T-helper 2 cell treated with Interferon-gamma antibody and Interleukin-4, amounts not matched to agents 100 ng/mL and 5 ng/mL, for 36 hours (primary cell): ENCODE measurements around the gene DYNC1I2. TPM values are rescaled to one million over a fixed set of nuclear protein-coding genes. Genes with fewer than 3 reads are reported as not detected.
"Not testable (repeated sequence)": the region's sequence is repeated elsewhere in the genome, so short reads cannot be mapped to it uniquely, and the experiment has no call there.

Source experiments
- intact Hi-C: fragments of 100-400 bp; cut with micrococcal nuclease; formaldehyde crosslinking; loops from one replicate; pipeline ENCODE4 v1.15.1; 2023
- total RNA-seq: library from RNA; stranded (reverse); gene quantifications from 2 replicates; pipeline ENCODE4 v1.2.3, GENCODE V29; 2022

DYNC1I2 gene
- total RNA-seq, 1 donor from 2014 or later = 59.3 TPM

DNA sequence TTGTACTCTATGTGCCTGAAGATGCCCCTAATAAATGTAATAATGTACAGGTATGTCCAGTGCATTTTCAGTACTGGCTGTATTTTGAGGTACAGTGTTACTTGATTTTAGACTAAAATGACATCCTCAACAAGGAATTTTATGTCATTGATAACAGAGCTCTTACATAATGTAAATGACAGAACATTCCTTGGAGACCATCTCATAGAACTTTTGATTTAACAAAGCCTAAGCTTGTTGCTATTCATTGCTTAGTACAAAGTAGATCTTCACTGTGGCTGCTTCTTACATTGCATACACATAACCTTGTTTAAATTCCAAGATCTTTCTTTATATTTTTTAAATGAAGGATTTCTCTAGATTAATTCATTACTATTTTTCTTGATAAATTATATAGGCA is 24.1 kb downstream of the DYNC1I2 start:
- intact Hi-C loops = no loop called here

DNA sequence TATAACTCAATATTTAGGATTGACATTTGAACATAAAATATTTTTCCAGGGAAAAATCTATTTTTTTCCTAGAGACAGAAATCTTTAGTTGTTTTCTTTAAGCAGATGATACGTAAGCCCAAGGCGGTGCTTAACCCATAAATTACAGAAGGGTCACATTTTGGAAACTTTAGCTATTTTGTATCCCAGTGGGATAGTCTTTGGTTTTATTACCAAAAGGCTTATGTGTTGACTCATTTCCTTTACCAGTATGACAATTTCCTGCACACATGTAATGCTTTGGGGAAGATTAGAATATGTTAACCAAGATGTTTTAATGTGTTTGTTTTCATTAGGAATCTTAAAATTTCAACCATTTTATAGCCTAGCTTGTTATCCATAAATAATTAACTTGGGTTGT is 24.8 kb downstream of the DYNC1I2 start:
- intact Hi-C loops = no loop called here

DNA sequence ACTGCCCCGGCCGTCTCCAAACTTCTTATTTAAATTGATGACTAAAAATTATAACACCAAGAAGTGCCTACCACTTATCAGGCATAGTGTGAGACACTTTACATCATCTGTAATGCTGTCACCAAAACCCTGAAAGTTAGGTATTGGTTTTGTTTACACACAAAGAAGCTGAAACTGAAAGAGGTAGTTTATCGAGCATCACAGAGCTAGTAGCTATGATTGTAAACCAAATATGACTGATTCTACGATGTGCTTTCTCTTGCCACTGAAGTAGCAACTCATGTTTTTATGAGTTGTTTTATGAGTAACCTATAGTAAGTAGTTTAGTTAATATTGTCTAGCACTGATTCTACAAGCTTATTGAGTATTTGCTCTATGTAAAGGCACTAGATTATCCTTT is 31.5 kb downstream of the DYNC1I2 start:
- intact Hi-C loops = no loop called here

DNA sequence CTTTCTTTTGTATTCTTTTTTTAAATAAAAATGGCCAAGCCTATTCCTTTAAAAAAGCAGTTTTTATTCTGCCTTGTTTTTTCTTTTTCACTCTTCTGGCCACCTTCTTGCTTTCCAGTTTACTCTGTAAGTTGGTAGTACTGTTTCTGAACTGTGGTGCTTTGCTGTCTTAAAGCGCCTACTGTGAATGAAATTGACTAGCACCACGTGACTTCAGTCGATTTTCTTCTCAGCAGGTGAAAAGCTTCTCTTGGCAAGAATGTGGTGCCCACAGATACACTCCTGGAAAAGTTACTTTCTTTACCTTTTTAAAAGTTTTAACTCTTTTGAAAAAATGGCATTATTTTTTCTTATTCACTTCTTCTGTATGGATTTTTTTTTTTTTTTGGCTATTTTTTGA is 32.4 kb downstream of the DYNC1I2 start:
- intact Hi-C loops = no loop called here

DNA sequence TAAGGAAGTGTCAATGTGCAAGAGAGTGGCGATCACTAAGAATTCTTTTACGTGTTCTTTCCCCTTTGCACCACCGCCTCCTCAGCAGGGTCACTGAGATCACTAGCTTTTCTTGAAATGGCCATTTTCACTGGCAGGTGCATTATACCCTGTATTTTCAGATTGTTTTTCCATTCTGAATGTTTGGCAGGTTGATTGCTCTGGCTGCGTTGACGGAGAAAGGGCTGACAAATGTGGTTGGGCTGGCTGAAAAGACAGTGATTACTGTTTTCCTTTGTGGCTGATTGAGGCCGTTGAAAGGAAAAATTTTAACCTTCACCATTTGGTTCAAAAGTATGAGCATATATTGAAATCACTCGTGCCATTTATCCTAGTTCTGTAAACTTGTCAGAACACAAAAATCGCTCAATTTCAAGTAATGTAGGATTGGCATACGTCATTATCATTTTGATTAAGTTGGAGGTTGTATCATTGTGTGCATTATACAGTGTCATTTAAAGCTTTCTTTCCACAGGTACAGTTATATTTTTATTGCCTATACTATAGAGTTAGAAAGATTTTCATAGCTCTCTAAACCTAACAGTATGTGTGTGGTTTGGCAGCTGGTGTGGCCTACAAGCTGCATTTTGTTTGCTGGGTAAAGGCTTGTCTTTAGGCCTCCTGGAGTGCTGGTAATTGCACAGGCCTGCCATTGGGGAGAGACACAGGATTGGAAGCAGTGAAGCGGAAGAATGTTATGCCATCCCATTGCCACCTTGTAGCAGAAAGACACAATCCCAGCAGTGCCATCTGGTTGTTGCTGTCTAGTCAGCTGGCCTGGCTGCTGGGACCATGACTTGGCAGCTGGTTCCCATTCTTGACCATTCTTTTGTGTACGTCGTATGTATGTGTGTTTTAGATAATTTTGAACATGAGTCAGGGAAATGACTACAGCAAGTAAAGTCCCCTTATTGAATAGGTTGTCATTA is 36.7 kb downstream of the DYNC1I2 start:
- intact Hi-C loops = no loop called here

DNA sequence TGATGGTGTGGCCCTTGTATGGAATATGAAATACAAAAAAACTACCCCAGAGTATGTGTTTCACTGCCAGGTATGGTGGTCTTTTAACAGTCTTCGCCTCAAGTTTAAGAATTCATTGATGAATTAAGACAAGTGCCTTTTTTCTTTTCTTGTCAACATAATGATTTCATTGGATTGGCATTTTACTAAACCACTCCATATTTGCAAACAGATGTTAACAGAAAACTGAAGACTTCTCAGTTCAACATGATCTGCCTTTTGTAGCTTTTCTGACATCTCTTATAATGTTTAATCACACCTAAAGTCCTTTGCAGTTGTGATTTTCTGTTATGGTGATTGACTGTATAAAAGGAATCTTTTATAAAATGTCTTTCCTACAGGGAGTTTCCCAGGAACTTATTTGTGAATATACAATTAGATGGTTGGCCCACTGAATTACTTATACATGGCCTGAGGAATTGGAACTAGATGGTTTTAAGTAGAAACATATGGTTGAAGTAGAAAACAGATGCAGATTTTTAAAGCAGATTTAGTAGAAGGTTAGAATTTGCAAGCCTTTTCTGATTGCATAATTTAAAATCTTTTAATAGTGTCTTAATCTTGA is 39.7 kb downstream of the DYNC1I2 start:
- intact Hi-C loops = no loop called here

DNA sequence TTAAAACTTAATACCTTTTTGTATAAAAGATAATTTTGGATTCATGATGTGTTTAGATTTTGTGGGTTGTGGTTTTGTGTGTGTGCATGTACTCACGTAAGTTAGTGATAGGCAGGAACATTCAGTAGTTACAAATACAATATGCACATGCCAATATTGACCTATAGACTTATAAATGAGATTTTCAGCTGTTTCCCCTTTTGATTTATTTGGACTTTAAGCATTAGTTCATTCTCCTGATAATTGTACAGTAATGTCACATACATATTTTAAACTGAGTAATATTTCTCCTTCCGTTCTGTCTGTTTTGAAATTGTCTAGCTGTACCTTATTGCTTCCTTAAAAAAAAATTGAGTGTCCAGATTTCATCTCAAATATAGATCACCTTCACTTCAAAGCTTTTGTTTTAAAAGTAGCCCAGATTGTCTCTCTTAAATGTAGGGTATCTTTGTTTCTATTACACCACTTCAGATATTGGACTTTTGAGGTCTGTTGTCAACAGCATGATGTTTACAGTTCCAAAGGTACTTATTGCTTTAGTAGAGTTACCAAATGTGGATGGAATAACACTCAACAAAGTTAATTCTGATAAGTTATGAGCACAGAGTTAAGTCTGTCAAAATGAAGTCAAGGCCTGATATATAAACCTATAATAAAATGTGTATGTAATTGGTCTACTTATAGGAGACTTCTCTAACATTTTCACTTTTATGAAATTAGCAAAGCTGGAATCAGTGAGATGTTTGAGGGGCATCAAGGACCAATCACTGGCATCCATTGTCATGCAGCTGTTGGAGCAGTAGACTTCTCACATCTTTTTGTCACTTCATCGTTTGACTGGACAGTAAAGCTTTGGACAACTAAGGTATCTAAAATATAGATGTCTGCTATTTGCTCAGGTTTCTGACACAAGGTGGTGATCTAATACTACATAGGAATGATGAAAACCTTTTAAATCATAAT is 42.0 kb downstream of the DYNC1I2 start:
- intact Hi-C loops = no loop called here

DNA sequence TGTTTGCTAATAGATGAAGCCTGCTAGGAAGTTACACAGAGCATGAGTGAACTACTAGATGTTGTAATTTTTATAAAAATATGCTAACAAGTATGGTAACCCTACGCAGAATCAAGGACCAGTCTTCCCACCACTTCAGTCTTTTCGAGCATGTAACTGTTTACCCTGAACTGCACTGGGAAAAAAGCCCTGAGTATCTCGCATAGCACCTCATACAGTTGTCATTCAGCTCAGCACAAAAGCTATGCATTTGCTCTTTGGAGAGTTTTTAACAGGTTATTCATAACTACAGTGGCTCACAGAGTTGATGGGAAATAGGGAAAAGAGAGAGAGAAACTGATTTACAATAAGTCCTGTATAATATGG is 42.7 kb downstream of the DYNC1I2 start:
- intact Hi-C loops = no loop called here

DNA sequence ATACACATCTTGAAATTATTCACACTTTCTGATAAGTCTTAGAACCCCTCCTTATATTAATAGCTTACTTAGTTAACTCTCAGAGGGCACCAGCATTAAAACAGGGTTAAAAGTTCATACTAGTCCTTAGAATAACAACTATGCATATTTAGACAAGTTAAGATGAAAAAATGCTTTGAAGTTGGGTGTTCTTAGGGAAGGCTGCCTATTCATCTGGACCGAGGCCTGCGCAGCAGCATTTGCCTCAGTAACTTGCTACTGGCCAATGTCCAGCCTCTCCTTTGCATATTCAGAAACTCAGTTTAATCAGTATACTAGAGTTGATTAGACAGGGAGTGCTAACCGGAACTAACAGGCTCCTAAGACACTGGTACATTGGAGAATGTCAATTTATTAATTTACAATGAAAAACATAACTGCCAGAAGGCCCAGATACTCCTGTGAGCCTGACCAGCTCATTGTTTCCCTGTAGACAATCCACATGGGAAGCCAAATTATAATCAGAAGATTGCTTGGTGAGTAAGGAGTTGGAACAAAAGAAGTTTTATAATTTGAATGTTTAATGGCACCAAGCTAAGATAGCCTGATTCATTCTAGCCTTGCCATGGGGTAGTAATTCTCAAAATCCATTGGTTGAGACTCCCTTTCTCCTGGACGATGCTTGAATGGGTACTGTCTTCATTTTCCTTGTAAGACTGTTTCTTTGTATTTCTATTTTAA is 48.9 kb downstream of the DYNC1I2 start:
- intact Hi-C loops = no loop called here

DNA sequence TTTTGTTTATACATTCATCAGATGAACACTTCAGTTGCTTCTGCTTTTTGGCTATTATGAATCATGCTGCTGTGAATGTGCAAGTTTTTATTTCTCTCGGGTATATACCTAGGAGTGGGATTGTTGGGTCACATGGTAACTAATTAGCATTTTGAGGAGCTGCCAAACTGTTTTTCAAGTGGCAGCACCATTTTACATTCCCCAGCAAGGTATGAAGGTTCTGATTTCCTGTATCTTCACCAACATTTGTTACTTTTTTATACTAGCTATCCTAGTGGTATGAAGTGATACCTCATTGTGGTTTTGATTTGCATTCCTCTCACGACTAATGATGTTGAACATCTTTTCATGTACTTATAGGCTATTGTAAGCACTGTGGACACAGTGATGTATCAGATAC is 53.9 kb downstream of the DYNC1I2 start:
- intact Hi-C loops = no loop called here

DNA sequence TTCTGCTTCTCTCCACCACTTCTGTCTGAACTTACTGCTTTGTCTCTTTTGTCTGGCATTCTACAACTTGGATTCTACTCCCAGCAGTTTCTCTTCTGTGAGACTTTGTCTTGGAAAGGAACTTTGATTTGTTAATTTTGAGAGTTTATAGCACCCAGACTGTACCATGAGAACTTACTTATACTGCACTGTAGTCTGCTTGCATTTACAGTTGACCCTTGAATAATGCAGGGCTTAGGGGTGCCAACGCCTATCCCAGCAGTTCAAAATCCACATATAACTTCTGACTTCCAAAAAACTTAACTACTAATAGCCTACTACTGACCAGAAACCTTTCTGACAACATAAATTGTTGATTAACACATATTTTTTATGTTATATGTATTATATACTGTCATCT is 55.5 kb downstream of the DYNC1I2 start:
- intact Hi-C loops = no loop called here

DNA sequence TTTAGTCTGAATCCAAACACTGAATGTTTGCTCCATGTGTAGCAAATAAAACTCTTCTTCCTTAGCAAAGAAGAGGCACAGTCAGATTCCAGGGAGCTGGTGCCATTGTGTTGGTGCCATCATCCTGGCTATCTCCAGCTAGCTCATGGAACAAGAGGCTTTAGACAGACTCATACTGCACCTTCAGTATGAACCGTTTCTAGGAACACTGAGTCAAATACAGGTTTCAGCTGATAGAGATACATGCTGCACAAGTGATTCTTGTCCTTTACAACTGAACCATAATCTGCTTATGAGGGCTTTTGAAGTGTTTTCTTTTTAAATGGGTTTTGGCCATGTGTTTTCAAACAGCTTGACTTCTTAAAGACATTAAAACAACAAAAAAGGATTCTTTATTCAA is 57.9 kb downstream of the DYNC1I2 start:
- intact Hi-C loops = no loop called here

DNA sequence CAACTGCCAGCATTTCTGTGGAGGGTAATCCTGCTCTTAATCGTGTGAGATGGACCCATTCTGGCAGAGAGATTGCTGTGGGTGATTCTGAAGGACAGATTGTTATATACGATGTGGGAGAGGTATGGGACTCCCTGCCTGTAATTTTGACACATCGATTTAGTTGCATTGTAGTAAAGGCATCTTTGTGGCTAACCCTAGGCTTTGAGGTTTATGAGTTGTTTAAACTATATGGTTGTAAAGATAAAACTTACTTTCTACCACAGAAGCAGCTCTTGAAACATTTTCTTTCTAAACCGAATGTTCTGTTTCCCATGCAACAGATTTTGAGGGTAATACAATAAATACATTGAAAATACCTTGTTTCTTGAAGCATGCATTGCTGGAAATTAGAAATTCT is 58.5 kb downstream of the DYNC1I2 start:
- intact Hi-C loops = no loop called here

DNA sequence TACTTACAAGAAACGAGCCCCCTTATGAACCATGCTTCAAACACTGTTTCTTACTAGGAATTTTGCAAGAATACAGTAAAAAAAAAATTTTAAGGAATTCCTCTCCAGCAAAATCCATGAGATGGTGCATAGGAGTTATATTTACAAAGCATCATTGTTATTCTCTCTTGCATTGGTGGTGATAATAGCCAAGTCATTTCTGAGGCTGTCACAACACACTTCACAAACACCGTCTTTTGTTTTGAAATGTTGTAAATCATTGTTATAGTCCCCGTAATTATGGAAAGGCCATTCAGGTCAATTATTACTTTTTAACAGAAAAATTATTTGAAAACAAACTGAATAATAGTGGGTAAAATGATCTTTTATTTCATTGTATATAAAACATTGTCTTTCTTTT is 60.1 kb downstream of the DYNC1I2 start:
- intact Hi-C loops = no loop called here

DNA sequence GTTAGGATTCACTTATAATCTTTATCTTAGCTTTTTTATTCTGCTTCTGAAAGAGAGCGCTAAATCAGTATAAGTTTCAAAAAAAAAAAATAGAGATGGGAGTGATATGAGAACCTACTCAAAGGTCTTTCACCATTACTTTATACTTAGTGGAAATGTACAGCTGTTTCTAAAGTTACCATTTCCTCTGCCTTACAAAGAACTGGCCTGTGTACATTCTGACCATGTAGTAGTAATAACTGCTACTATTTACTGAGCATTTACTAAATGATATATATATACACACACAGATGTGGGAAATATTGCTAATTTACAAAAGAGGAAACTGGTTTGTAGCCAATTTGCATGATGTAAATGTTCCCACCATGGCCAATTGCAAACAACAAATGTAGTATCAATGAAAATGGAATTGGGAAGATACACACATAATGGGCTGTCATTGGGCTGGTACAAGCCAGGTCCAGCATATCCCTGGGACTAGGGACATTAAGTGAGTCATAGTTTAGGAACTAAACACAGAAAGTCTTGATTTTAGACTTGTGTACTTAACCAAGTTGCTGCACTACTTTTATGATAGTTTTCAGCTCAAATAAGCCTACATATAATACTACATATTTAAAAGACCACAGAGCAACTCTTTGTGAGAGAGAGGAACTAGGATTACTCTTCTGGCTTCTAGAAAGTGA is 67.1 kb downstream of the DYNC1I2 start:
- intact Hi-C loops = no loop called here

DNA sequence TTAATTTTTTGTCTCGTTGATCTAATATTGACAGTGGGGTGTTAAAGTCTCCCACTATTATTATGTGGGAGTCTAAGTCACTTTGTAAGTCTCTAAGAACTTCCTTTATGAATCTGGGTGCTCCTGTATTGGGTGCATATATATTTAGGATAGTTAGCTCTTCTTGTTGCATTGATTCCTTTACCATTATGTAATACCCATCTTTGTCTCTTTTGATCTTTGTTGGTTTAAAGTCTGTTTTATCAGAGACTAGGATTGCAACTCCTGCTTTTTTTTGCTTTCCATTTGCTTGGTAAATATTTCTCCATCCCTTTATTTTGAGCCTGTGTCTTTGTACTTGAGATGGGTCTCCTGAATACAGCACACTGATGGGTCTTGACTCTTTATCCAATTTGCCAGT is 71.5 kb downstream of the DYNC1I2 start:
- intact Hi-C loops = not testable (repeated sequence)

DNA sequence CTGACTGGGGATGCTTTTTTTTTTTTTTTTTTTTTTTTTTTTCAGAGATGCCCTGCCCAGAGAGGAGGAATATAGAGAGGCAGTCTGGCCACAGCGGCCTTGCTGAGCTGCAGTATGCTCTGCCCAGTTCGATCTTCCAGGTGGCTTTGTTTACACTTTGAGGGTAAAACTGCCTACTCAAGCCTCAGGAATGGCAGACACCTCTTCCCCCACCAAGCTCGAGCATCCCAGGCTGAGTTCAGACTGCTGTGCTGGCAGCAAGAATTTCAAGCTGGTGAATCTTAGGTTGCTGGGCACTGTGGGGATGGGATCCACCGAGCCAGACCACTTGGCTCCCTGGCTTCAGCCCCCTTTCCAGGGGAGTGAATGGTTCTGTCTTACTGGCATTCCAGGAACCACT is 73.9 kb downstream of the DYNC1I2 start:
- intact Hi-C loops = not testable (repeated sequence)

DNA sequence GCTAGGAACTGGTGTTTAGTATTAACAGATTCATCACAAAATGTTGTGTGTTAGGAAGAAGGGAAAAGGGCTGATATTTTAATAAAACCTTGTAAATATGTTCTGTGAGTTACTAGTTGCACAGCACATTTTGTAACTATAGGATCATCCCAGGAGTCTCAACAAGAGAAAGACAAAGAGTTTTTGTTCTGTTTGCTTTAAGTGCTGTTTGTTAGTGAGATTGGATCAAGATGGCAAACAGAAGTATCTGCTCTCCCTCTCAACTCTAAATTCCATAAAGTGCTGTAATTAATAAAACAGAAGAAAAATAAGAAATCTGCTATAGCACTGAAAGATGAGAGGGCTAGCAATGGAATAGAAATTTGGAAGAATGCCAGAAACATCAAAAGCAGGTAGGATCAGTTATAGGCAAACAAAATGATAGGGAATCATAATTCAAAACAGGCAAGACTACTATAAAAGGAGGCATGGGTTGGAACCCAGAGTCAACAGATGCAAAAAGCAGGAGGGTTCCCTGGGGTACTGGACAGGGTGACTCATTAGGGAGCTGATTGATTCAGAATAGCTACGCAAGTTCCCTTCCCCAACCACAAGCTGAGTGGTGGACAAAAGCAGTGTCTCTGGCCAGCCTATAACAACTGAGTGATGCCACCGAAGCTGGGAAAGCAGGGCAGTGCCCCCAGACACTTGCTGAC is 75.8 kb downstream of the DYNC1I2 start:
- intact Hi-C loops = no loop called here

DNA sequence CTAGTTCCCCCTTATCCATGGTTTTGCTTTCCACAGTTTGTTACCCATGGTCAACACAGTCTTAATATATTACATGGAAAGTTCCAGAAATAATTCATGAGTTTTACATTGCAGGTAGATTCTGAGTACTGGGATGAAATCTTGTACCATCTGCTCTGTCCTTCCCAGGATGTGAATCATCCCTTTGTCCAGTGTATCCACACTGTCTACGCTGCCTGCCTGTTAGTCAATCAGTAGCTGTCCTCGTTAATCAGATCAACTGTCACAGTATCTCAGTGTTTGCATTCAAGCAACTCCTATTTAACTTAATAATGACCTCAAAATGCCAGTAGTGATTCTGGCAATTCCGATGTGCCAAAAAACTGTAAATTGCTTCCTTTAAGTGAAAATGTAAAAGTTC is 76.3 kb downstream of the DYNC1I2 start:
- intact Hi-C loops = no loop called here

DNA sequence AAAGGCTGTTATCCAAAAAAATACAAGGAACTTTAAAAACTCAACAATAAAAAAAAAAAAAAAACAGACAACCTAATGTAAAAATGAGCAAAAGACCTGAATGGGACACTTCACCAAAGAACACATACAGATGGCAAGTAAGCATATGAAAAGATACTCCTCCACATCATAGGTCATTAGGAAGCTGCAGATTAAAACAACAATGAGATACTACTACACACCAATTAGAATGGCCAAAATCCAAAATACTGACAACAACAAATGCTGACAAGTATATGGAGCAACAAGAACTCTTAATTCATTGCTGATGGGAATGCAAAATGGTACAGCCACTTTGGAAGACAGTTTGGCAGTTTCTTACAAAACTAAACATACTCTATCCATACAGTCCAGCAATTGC is 84.2 kb downstream of the DYNC1I2 start:
- intact Hi-C loops = no loop called here
